ENCODE data around the gene GRIPAP1.
A peak's percentile ranks its signal among the peaks of the same experiment; 100 is the strongest.

Gene GRIPAP1

DNA sequence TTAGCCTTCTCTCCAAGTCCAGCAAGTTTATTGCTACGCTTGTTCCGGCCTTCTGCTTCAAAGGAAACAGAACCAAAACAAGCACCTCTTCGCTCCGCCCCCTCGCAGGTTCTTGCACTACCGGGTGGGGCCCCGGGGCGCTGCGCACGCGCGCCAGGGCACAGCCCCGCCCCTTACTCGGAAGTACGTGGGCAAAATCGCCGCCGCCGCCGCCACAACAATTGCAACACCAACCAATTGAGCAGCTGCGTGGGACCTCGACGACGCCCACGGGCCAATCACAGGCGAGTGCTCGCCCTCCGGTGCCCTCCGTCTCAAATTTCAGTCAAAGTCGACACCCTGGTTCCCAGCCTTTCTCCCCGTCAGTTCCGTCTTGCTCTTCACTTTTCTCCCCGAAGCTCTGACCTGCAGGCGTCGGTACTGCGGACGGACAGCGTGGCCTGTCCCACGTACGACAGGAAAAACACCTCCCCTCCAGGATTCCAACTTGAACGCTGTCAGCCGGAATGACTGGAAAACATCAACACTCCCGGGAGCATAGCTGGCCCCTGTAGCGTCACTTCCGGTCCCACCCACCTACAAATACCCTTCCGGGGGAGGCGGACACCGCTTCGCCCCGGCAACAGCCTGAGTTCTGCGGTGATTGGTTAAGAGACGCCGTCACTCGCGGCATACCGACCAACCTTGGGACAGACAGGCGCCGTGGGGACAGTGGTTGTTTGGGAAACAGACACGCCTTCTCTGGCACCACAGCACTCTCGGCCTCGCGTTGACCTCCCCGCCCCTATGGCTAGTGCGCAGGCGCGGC lies 44.0 kb downstream of the GRIPAP1 start:
- DNase-seq: peak; percentile 87 to 91

DNA sequence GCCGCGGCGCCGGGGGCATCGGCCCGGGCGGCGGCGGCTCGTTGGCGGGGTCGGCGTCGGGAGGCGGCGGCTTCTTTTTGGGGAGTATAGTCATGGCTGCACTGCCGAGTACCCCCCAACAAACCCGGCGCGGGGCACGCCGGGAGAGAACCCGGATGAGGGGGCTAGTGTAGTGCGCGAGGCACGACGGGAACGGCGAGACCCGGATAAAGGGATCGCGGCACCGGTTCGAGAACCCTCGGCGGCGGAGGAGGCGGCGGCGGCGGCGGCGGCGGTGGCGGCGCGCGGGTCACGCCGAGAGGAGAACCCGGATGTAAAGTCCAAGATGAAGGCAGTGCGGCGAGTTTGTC lies 44.6 kb downstream of the GRIPAP1 start, which contains the start of gene OTUD5:
Gene OTUD5 (minus strand): TSS at position 131 of the 350 bp plus-strand sequence. CDS start 37 bp downstream, at position 94.
- peak; percentile 62 to 73 for DNase-seq

DNA sequence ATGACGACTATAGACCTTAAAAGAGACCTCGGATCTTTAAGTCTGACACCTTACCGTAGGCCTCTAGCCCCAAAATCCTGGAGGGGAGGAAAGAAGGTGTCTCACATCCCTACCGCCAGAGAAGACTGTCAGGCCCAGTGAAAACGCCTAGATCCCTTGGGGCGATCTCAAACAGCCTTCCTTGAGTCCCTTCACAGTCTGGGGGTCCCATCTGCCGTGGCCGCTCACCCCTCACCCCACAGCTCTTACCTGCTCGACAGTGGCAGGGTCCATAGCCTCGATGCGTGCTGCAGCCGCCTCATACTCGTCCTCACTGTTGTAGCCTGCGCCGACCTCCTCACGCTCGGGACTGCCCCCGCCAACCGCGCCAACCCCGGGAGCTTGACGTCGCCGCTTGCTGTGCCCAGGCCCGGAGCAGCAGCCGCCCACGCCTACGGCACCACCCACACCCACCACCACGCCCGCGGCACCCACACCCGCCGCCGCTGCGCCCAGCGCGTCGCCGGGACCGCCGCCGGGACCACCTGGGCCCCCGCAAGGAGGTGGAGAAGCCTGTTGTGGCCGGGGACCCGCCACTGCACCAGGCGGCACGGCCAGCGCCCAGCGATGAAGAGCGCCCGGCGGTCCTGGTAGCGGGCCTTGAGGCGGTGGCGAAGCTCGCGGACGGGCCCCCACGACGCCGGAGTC lies 45.2 kb downstream of the GRIPAP1 start:
- peak; percentile 48 to 63 for DNase-seq

DNA sequence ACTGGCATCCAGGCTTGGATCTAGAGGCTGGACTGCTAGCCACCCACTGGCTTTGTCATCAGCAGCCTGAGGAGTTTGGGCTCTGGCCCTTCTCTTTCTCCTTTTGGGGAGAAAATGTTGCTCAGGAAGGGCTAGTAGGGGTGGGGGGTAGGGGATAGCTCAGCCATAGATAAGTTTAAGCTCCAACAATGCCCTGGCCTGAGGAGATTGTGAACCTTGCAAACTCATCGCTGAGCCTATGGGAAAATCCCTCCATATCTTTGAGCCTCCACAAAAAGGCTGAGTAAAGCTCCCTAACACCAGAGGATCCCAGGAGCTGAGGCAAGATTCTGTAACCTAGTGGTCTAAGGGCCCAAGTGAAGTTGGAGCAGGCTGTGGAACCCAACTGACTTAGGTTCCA lies 53.5 kb downstream of the GRIPAP1 start:
- no peak for DNase-seq

DNA sequence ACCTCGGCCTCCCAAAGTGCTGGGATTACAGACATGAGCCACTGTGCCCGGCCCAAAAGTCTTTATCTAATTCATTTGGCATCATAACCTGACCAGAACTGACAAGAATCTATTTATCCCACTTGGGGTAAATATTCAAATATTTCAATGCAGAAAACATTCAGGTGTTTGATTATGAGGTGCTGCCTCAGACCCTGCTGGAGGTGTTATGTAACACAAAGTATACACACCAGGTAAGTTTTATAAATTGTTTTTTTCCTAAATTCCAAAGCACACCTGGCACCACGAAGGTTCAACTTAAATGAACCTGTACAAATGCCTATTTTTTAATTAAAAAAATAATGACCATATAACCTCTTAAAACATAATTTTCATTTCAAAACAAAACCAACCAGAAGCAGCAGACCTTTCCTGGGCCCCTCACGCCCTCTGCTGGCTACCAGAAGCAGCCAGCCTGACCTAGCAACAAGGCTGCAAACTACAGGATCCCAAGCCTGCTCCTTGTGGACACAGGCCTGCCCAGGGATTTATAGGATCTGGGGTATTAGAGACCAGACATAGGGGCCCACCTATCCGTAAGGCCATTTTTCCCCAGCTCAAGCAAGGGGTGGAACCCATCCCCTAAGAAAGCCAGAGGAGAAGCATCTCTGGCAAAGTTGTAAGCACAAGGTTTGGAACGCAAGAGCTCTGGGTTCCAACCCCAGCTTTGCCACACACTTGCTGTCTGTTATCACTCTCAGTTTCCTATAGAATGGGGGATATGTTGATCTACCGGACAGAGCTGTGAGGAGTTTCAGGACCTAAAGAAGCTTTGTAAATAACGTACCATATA lies 56.3 kb downstream of the GRIPAP1 start:
- DNase-seq: peak in 1 of 2 experiments; percentile 53

DNA sequence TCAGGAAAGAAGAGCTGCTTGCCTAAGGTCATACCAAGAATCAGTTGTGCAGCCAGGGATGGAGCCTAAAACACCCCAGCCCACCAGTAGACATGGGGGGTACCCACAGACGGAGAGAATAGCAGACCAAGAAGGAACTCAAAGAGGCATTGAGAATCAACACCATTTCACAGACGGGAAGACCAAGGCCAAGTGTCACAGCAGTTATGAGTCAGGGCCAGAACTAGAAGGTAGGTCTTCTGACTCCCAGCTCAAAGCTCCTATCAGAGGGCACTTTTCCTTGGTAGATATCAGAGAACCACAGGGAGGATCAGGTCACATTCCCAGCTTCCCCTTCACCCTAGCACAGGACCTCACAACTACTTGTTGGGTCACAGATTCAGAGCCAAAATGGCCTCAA lies 59.2 kb downstream of the GRIPAP1 start:
- DNase-seq: peak in 1 of 2 experiments; percentile 23

DNA sequence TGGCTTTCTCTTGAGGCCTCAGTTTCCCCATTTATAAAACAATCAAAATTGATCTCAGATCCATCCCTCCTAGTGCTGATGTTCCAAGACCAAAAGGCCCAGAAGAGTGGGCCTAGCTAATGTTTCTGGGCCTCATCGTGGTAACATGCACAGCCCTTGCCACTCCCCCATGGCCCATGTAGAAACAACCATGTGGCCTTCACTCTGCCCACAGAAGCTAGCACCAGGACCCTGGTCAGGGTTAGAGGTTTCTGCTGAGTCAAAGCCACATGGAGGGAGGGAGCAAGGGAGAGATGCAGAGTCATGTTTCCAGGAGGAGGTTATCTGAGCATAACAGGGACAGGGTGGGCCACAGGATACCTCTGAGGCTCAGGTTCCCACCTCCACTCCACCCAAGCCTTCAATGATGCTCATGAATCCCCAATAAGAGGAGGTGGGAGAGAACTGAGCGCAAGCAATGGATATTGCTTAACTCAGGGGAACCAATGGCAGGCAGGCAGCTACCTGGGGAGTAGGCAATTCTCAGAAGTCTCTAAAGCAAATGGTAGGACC lies 61.6 kb downstream of the GRIPAP1 start:
- no peak for DNase-seq

DNA sequence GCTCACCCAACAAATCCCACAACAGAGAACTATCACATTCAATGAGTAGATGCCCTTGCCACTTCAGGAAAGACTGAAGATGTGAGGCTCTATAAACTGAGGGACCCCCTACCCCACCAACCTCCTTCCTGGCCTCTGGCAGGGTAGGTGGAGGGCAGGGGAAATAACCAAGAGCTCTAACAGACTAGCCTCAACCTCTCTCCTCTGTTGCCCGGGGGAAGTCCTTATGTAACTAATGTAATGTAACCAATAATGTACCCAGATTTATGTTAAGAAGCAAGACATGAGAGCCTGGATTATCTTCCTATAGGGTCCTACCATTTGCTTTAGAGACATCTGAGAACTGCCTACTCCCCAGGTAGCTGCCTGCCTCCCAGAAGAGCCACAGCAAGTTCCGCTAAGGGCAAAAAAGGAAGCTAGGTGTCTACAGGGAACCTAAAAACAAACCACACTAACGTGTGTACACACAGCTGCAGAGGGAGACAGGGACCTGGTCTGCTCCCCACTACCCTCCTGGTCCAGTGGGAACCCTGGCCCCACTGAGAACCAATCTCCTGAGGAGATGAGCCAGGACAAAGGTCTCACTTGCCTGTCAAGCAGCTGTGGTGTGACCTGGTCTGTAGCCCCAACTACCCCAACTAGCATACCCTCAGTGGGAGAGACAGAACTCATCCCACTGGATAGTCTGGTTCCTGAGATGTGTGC lies 62.4 kb downstream of the GRIPAP1 start:
- no peak for DNase-seq

DNA sequence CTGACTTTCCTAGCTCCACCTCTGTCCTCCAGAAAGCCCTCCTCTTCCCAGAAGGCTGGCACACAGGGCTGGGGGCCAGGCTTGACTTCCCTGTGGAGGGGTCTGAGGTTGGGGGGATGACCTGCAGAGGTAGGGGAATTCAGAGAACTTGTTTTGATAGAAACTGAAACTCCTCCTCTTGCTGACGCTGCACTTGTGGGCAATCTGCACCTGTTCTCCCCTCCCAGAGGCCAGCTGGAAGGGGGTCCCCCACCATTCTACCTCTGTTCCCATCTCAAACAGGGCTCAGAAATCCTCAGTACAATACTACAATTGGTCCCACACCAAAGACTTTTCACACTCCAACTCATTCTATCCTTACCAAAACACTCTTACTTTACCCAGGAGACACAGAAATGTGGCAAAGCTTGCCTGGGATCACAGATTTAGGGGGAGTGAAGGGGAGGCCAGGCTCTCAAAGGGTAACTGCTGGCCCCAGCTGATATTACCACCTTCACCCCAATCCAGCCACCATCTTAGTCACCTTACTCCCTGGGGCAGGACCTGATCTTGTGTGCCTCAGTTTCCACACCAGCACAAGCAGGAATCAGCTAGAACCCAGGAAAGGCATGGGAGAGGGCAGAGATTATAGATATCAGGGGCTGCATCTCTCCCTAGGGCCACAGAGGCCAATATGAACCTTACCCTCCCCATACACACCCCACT lies 63.2 kb downstream of the GRIPAP1 start:
- peak; percentile 77 to 81 for DNase-seq

DNA sequence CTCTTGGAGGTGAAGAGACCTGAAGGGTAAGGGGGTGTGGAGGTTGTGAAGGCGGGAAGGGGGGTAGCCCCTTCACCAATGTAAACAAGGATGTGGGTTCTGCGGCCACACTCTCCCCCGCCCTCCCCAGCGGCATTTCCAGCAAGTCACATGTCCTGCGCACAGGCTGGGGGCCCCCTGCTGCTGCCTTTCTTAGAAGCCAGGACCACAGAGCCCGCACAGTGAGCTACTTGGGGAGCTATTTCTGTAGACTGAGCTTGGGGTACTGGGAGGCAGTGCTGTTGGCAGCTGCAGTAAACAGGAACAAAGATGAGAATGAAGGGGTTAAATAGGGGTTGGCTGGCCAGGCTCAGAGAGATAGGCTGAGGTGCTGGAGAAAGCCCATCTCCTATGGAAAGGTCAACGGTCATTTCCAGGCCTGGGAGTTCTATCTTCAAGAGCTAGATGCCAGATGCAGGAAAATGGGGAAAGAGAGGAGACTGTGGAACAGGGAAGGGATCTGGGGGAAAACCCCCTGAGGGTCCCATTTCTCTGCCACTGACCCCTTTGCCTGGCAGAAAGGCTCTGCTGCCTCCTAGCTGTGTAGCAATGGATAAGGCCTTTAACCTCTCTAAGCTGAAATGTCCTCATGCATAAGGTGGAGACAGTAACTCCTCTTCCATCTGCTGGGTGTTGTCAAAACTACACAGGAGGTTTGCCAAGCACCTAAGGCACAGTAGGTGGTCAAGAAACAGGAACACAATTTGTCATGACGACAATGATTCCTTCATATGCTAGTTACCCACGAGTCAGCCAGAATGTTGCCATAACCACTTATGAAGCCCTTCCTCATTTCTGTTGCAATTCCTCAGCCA lies 64.8 kb downstream of the GRIPAP1 start:
- DNase-seq: peak; percentile 88 to 91

DNA sequence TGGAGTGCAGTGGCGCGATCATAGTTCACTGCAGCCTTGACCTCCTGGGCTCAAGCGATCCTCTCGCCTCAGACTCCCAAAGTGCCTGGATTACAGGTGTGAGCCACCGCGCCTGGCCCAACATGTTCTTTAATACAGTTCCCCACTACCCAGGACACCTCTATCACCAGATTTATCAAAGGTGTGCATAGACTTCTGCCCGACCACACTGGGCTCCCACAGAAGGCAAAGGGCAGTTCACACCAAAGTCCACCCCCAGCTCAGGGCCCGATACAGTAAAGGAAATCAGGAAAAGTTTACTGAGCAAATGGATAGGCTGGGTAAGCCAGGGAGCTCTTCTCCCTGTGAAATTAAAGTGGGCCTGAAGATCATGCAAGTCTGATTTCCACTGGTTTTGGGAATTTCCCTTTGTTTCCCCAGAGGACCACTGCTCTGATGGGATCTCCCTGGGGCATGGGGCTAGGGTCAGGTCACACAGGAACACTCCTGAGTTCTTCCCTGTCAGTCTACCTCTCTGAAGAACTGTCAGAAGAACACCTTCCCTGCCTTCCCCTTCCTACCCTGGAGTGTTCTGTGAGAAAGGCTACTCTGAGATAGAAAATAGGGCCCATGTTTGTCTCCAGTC lies 65.5 kb downstream of the GRIPAP1 start:
- DNase-seq: no peak

DNA sequence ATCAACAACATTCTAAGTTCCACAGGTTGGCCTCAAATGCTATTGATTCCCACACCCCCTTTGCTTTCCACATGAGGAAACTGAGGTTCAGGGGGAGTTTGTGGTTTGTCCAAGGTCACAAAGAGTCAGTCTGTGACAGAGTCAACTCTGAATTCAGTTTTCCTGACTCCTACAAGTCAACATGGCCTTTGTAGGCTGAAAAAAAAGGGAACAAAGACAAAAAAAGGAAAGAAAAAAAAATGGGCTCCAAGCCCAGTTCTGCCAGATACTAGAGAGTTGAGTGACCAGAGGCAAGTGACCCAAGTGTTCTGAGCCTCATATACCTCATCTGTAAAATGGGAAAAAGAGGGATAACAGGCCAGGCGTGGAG lies 66.8 kb downstream of the GRIPAP1 start:
- DNase-seq: no peak

DNA sequence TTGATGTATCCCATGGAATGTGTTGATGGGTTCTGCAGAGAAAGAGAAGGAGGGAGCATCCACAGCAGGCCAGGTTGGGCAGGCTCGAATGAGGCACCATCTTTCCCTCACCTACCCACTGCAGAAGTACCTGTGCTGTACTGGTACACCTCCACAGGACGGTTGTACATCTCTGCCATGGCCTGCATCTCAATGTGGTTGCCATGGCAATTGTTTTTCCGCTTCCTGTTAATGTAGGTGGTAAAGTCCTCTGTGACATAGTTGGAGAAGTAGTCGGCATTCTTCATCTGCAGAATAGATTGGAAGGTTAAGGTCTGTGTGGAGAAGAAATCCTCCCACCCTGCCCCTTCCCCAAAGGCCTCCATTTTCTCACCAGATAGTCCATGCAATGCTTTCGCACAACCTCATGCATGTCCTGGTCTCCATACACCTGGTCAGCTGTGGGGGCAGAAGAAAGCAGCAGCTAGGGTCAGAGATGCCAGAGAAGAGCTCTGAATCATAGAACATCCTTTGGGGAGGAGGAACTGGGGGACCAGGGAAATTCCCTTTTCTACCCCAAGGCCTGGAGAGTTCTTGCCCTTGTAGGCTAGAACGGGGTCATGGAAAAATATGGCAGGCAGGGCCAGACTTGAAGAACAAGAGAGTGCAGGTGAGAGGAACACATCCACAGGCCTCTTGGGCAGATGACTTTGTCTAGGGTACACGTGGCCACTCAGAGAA lies 67.3 kb downstream of the GRIPAP1 start:
- DNase-seq: no peak

DNA sequence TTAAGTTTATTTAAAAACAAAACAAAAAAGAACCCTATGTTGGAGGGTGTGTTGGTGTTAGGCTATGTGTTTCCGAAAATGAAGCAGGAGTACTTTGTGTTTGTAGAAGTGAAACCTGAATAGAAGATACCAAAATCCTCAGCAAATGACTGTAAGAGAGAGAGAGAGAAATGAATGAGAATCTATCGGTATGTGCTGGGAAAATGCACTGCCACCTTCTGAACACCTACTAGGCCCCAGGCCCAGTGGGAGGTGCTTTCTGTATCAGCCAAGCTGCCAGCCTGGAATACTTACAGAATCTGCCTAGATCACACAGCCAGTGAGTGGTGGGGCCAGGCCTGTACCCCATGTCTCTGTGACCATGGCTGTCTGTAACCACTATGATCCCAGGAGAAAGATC lies 68.3 kb downstream of the GRIPAP1 start:
- DNase-seq: peak in 1 of 2 experiments; percentile 63

DNA sequence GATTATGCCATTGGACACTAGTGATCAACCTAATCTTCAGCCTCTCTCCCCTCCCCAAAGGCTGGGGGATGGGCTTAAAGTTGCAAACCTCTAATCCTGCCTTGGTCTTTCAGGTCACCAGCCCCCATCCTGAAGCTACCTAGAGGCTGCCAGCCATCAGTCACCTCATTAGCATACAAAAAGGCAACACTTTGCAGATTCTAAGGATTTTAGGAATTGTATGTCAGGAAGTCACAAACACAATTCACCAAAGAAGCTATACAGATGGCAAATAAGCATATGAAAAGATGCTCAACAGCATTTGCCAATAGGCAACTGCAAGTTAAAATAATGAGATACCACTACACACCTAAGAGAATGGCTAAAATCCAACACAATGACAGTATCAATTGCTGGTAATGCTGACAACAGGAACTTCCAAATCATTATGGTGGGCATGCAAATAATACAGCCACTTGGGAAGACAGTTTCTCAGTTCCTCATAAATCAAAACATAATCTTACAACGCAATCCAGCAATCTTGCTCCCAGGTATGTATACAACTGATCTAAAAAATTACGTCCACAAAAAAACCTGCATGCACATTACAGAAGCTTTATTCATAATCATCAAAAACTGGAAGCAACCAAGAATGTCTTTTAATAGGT lies 74.2 kb downstream of the GRIPAP1 start:
- no peak for DNase-seq

DNA sequence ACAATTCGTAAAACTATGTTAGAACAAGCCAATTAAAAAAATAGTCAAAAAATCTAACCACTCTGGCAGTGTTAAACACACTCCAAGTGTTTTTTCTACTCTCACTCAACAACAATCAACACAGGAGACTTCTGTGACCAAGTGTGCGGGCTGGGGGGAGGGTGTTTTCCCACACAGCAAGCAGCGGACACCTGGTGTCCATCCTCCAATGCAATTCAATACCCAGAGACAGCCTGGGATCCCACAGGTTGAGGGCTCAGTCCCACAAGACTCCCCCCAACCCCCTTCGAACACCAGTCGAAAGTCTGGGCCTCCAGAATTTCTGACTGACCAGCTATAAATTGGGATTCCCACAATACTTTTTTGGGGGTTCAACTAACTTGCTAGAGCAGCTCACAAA lies 74.9 kb downstream of the GRIPAP1 start:
- DNase-seq: no peak

DNA sequence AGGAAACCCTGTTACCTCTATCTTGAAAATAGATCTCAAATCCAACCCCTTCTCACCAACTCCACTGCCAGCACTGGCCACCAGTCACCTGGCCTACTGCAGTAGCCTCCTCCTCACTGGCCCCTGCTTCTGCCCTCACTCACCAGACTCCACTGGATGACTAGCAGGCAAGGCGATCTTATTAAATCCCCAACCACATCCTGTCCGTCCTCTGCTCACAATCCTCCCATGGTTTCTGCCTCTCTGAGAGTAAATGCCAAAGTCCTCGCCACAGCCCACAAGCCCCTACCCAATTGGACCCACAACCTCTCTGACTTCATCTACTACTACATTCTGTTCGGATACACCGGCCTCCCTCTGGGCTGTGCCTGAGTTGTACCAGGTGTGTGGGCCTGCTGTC lies 77.8 kb downstream of the GRIPAP1 start:
- DNase-seq: no peak

DNA sequence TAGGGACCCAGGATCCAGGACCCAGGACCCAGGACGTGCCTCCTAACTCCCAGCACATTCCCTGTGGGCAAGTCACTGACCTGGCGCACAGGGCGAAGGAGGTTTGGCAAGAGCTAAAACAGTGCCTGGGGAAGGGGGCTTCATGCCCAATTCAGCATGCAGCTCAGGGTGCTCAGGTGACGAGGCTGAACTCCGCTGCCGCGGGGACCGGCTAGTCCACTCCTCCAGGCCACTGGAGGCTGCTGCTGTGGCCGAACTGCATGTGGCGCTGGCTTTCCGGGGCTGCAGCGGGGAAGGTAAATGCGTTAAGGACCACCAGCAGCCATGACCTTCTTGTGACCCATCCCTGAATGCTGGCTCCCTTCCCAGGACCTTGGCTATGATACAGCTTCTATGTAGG lies 78.3 kb downstream of the GRIPAP1 start:
- DNase-seq: no peak
